Hepatocyte (in vitro differentiated cells): ENCODE measurements around the gene STRN4. TPM values are rescaled to one million over a fixed set of nuclear protein-coding genes. Genes with fewer than 3 reads are reported as not detected.
A peak's percentile ranks its signal among the peaks of the same experiment; 100 is the strongest.
"Not testable (repeated sequence)": the region's sequence is repeated elsewhere in the genome, so short reads cannot be mapped to it uniquely, and the experiment has no call there.

Experiments
- DNase-seq: peaks from one replicate; pipeline ENCODE4 v3.0.0-alpha.2; 2016; ENCODE audit warnings: low spot score
- H2AFZ ChIP-seq: fragments of 200-600 bp; sonication (generic); 2 replicates; pipeline ENCODE4 v1.6.0; 2016; ENCODE audit warnings: antibody characterized with exemption, mild to moderate bottlenecking
- H3K27ac ChIP-seq: fragments of 200-600 bp; sonication (generic); 2 replicates; pipeline ENCODE4 v1.5.1; 2016; ENCODE audit warnings: mild to moderate bottlenecking
- H3K27me3 ChIP-seq: fragments of 200-600 bp; sonication (generic); 2 replicates; pipeline ENCODE4 v1.6.1; 2016
- H3K36me3 ChIP-seq: fragments of 200-600 bp; sonication (generic); replicated peaks from 2 replicates; pipeline ENCODE4 v1.5.1; 2016; ENCODE audit warnings: low read depth; ENCODE audit not compliant: insufficient read depth
- H3K4me1 ChIP-seq: fragments of 200-600 bp; sonication (generic); 2 replicates; pipeline ENCODE4 v1.5.1; 2016; ENCODE audit warnings: mild to moderate bottlenecking, moderate library complexity; ENCODE audit not compliant: insufficient read depth
- H3K4me2 ChIP-seq: fragments of 200-600 bp; sonication (generic); 2 replicates; pipeline ENCODE4 v1.6.0; 2016
- H3K4me3 ChIP-seq: fragments of 200-600 bp; sonication (generic); 2 replicates; pipeline ENCODE4 v1.5.1; 2016; ENCODE audit warnings: mild to moderate bottlenecking
- H3K79me2 ChIP-seq: fragments of 200-600 bp; sonication (generic); 2 replicates; pipeline ENCODE4 v1.6.0; 2017; ENCODE audit warnings: mild to moderate bottlenecking
- H3K9me2 ChIP-seq: fragments of 200-600 bp; sonication (generic); replicated peaks from 2 replicates; pipeline ENCODE4 v1.6.0; 2017; ENCODE audit warnings: mild to moderate bottlenecking; ENCODE audit not compliant: insufficient read depth
- H3K9me3 ChIP-seq: fragments of 200-600 bp; sonication (generic); 2 replicates; pipeline ENCODE4 v1.5.1; 2016; ENCODE audit warnings: low read depth, mild to moderate bottlenecking
- H4K20me1 ChIP-seq: fragments of 200-600 bp; sonication (generic); 2 replicates; pipeline ENCODE4 v1.6.0; 2016; ENCODE audit warnings: mild to moderate bottlenecking; ENCODE audit not compliant: insufficient read depth, poor library complexity, severe bottlenecking
- CTCF ChIP-seq: fragments of 200-600 bp; sonication (generic); IDR thresholded peaks from 2 replicates; pipeline ENCODE4 v1.5.1; 2016; ENCODE audit warnings: antibody characterized with exemption, mild to moderate bottlenecking; ENCODE audit not compliant: poor library complexity
- EZH2 ChIP-seq: fragments of 200-600 bp; sonication (generic); IDR thresholded peaks from 2 replicates; pipeline ENCODE4 v1.6.1; 2016; ENCODE audit warnings: antibody characterized with exemption, mild to moderate bottlenecking, borderline replicate concordance
- EZH2phosphoT487 ChIP-seq: fragments of 200-600 bp; sonication (generic); IDR thresholded peaks from one replicate; pipeline ENCODE4 v1.6.1; 2018; ENCODE audit warnings: antibody characterized with exemption, mild to moderate bottlenecking, low read depth, moderate library complexity; ENCODE audit not compliant: unreplicated experiment, severe bottlenecking
- WGBS: methylation state at CpG from one replicate; pipeline ENCODE4 v1.1.6; 2016; ENCODE audit warnings: low lambda C conversion rate; ENCODE audit errors: missing lambda C conversion rate; 5-methylcytosine and 5-hydroxymethylcytosine counted together
- polyA plus RNA-seq: library from polyadenylated mRNA; unstranded; fragments of >200 nt; fragmentation: Nextera tagmentation; extraction: Ambion mirVana; gene quantifications from 2 replicates; pipeline ENCODE4 v1.2.1, GENCODE V29; 2016
- total RNA-seq: library from RNA; depleted of rRNA; stranded (reverse); fragments of >200 nt; gene quantifications from 2 replicates; pipeline ENCODE4 v1.2.3, GENCODE V29; 2014

STRN4 gene
- total and polyA plus RNA-seq, 2 experiments from 2014 or later = 63.7 to 64.1 TPM

DNA sequence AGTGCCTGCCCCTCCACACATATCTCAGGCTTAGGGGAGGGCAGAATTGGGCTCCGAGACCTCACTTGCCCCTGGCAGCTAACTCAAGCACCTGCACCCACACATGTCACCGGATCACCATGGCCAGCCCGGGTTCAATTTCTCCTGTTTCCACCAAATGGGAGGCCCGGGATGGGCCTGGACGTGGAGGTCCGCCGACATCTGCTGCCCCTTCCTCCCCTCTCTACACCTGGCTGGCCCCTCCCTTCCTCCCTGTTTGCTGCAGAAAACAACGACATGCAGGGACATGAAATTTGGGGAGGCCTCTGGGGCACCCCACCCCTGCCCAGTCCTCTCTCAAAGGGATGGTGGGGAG, 30.7 kb downstream of the STRN4 start:
- Histone ChIP-seq H3K4me2 (peak overlapping the region; percentile 90), H4K20me1 (no peaks in the 10 kb centered on the region), H2AFZ (no peak overlapping the region), H3K4me1 (peaks cover 11% of the 10 kb centered on the region), H3K9me3 (no peaks in the 10 kb centered on the region), H3K36me3 (no peaks in the 10 kb centered on the region), H3K27ac (peak overlapping the region; percentile 95), H3K4me3 (peak overlapping the region; percentile 94), H3K79me2 (peaks cover 40% of the 10 kb centered on the region), H3K9me2 (no peaks in the 10 kb centered on the region), H3K27me3 (no peaks in the 10 kb centered on the region)
- no peak for TF ChIP-seq CTCF
- TF ChIP-seq EZH2 = no peak
- no peak for TF ChIP-seq EZH2phosphoT487
- no peak for DNase-seq
- 16% methylated on average over 8 of the region's 8 CpGs for WGBS

GRCh38 chr19:46714444-46715106, 31.7 kb downstream of the STRN4 start:
- H4K20me1 ChIP-seq = no peaks in the 10 kb centered on the region
- H3K27me3 ChIP-seq = no peaks in the 10 kb centered on the region
- peak overlapping the region; percentile 90 for H3K4me2 ChIP-seq
- peaks cover 11% of the 10 kb centered on the region for H3K4me1 ChIP-seq
- H3K4me3 ChIP-seq = peak overlapping the region; percentile 94
- H3K79me2 ChIP-seq = peaks cover 40% of the 10 kb centered on the region
- H2AFZ ChIP-seq = peak overlapping the region; percentile 72
- no peaks in the 10 kb centered on the region for H3K9me2 ChIP-seq
- no peak for TF ChIP-seq EZH2
- TF ChIP-seq EZH2phosphoT487 = no peak
- TF ChIP-seq CTCF = no peak
- peak overlapping the region; percentile 91 for H3K27ac ChIP-seq
- 15% methylated on average over 10 of the region's 12 CpGs for WGBS
- no peak for DNase-seq
- no peaks in the 10 kb centered on the region for H3K36me3 ChIP-seq
- H3K9me3 ChIP-seq = no peaks in the 10 kb centered on the region

GRCh38 chr19:46713781-46714443, 32.3 kb downstream of the STRN4 start:
- TF ChIP-seq CTCF (no peak), EZH2 (no peak), EZH2phosphoT487 (no peak)
- Histone ChIP-seq H3K27ac (peak overlapping the region; percentile 91), H3K9me3 (no peaks in the 10 kb centered on the region), H2AFZ (peak overlapping the region; percentile 72), H3K27me3 (no peaks in the 10 kb centered on the region), H4K20me1 (no peaks in the 10 kb centered on the region), H3K79me2 (peaks cover 40% of the 10 kb centered on the region), H3K9me2 (no peaks in the 10 kb centered on the region), H3K4me1 (peaks cover 11% of the 10 kb centered on the region), H3K4me2 (peak overlapping the region; percentile 90), H3K4me3 (peak overlapping the region; percentile 94), H3K36me3 (no peaks in the 10 kb centered on the region)
- peak; percentile 92 for DNase-seq
- 4% methylated on average over 22 of the region's 39 CpGs for WGBS

- 89% methylated on average over 6 of the region's 6 CpGs for WGBS
- peak overlapping the region; percentile 91 for H3K27ac ChIP-seq
- not testable (repeated sequence) for H3K9me2 ChIP-seq
Measured at GRCh38 chr19:46712768-46713338, 33.4 kb downstream of the STRN4 start.

More at GRCh38 chr19:46712768-46713338, 33.4 kb downstream of the STRN4 start:
- not testable (repeated sequence) for H2AFZ ChIP-seq, H3K36me3 ChIP-seq, H3K4me1 ChIP-seq, H3K9me3 ChIP-seq, DNase-seq, H3K4me3 ChIP-seq, H3K27me3 ChIP-seq, H4K20me1 ChIP-seq
- Histone ChIP-seq H3K4me2 (peak overlapping the region; percentile 90), H3K79me2 (peaks cover 40% of the 10 kb centered on the region)
